Middle frontal gyrus (tissue), 1 donor: Measurements from ENCODE around the gene SMARCA4.
A peak's percentile ranks its signal among the peaks of the same experiment; 100 is the strongest.

Experiments used
- DNase-seq: peaks from one replicate; pipeline ENCODE4 v3.0.0-alpha.2; 2015; ENCODE audit warnings: low spot score; ENCODE audit errors: extremely low spot score

The SMARCA4 gene

DNA sequence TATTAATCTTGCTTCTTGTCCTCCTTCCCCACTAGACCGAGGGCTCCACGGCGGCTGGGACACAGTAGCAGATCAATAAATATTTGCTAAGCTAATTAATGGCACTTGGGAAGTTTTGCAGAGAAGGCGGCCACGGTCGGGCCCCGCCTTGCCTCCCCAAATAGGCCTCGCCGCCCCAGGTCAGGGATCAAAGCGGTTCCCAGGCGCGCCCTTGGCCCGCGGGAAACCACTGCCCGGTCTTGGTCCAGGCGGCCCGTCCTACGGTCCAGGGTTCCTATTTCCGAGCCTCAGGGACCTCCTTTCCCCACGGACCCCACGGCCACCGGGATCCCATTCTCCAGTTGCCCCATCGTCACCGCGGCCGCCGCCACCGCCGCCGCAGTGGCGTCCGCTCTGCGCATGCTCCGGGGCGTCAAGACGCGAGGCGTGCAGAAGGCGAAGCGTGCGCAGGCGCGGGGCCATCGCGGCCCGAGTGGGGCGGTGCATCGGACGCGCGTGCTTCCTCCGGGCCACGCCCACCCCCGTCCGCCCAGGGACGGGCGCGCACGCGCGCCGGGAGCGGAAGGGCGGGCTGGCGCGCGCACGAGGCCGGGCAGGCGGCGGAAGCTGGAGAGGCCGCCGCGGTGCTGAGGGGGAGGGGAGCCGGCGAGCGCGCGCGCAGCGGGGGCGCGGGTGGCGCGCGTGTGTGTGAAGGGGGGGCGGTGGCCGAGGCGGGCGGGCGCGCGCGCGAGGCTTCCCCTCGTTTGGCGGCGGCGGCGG is at the start of gene SMARCA4:
SMARCA4 (plus strand) TSS at position 717 of the 759 bp plus-strand sequence. CDS start 23,122 bp downstream, outside the sequence.
- peak; percentile 93 for DNase-seq

DNA sequence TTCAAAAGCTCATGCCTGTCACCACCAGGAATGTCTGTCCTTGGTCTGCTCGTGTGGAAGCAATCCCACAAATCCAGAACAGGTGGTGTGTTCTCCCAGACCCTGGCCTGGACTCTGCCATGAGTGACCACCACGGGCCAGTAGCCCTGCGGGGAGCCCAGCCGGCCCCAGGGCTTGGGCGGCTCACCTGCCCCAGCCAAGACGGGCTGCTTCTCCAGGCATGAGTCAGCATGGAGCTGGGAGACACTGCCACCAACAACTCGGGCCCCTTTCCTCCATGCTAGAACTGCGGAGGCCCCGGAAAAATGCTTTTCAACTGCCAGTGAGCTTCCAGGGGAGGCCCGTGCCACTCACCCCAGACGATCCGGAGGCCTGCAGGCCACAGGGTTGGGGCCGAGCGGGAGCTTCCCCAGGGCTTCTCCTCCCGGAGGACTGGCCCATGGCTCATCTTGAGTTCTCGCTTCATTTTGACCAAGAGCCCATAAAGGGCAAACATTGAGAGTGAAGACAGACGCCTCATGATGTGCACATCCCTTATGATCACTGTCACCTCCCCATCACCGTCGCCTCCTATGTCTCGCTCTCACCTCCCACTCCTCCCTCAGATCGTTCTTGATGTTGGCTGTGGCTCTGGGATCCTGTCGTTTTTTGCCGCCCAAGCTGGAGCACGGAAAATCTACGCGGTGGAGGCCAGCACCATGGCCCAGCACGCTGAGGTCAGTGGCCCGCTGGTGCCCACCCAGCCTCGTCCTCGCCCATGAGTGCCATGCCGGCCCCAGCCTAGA is 49.1 kb upstream of the SMARCA4 start:
- no peak for DNase-seq

DNA sequence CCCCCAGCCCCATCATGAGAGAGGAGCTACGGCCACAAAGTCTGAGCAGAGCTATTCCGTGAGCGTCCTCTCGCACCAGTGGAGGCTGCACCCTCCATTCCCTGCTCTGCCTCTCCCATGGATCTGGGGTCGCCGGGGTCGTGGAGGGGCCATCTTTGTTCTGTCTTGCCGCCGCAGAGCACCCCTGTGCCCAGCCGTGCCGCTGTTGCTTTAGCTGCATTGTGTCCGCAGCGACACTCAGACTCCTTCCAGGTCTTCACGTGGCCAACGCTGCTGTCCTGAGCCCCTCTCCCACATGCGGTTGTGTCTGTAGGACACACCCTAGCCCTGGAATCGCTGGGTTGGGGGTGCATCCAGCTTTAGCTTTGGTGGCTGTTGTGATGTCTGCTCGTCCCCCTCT is 48.2 kb upstream of the SMARCA4 start:
- DNase-seq: no peak

GRCh38 chr19:10913716-10914340 is 47.0 kb upstream of the SMARCA4 start:
- DNase-seq: no peak

DNA sequence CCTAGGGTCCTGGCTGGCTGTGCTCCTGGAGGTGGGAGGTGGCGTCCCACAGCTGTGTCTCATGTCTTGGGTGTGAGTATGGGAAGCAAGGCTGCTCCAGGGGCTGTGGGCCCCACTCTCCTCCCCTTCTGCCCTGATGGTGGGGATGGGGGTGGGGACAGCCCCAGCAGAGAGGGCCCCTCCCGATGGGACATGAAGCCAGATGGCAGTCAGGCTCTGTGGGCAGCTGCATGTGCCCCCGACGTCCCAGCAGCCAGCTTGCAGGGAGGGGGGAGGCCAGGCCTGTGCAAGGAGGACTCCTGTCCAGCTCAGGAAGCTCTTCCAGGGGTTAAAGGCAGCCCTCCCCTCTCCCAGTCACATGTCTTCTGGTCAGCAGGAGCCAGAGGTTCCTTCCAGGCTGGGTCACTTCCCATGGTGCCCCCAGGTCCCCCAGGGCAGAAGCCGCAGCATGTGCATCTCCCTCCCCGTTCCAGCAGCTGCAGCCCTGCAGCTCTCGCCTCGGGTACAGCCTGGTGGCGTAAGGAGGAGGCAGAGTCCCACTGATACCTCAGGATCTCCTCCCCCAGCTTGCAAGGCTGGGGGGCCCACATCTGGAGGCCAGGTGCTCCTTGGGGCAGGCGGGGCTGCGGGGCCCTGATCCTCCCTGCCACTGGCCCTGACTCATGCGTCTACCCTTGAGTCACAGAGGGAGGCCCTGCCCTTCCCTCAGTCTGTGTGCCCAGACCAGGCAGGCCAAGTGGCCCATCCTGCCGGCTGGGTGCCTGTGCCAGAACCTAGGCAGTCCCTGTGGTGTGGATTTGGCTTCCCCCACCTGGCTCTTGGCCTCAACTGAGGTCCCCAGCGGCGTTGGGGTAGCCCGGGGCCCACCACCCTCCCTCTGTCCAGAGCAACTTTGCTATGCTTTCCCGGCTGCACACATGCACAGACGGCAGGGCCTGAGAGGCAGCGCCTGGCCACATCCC is 45.4 kb upstream of the SMARCA4 start:
- no peak for DNase-seq

- no peak for DNase-seq
Measured at GRCh38 chr19:10916602-10917001, 44.2 kb upstream of the SMARCA4 start.

- DNase-seq: no peak
Measured at GRCh38 chr19:10918359-10918758, 42.5 kb upstream of the SMARCA4 start.

- DNase-seq: no peak
Measured at GRCh38 chr19:10919352-10920287, 41.2 kb upstream of the SMARCA4 start.

GRCh38 chr19:10920288-10920655 is 40.6 kb upstream of the SMARCA4 start:
- DNase-seq: no peak

GRCh38 chr19:10920781-10921180 is 40.0 kb upstream of the SMARCA4 start:
- no peak for DNase-seq

DNA sequence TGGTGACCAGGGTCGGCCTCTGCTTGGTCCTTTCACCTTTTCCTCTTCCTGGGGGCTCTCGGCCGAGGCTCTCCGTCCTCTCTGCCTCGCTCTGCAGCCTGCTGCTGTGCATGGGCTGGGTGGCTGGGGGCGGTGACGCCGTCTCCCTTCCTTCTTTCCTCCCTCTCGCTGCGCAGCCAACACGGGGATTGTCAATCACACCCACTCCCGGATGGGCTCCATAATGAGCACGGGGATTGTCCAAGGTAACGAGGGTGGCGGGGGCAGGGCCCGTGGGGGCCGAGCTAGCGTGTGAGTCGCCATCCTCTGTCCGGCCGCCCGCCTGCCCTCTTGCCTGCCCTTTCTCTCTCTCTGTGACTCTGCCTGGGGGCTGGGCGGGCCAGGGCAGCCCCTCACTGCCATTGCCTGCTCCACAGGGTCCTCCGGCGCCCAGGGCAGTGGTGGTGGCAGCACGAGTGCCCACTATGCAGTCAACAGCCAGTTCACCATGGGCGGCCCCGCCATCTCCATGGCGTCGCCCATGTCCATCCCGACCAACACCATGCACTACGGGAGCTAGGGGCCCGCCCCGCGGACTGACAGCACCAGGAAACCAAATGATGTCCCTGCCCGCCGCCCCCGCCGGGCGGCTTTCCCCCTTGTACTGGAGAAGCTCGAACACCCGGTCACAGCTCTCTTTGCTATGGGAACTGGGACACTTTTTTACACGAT is 39.5 kb upstream of the SMARCA4 start:
- no peak for DNase-seq

GRCh38 chr19:10921910-10922637 is 38.8 kb upstream of the SMARCA4 start:
- DNase-seq: no peak

DNA sequence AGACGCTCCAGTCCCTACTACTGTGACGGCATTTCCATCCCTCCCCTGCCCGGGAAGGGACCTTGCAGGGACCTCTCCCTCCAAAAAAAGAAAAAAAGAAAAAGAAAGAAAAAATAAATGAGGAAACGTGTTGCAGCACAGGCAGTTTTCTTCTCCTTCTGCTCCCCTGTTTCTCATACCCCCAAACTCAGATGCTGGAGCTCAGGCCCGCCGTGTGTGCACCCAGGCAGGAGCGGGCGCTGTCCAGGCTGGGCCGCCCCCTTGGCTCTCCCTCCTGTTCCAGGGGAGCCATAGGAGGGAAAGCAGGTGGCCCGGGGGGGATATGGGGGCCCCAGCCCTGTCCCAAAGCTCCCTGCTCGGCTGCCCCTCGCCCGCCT is 38.2 kb upstream of the SMARCA4 start:
- no peak for DNase-seq

DNA sequence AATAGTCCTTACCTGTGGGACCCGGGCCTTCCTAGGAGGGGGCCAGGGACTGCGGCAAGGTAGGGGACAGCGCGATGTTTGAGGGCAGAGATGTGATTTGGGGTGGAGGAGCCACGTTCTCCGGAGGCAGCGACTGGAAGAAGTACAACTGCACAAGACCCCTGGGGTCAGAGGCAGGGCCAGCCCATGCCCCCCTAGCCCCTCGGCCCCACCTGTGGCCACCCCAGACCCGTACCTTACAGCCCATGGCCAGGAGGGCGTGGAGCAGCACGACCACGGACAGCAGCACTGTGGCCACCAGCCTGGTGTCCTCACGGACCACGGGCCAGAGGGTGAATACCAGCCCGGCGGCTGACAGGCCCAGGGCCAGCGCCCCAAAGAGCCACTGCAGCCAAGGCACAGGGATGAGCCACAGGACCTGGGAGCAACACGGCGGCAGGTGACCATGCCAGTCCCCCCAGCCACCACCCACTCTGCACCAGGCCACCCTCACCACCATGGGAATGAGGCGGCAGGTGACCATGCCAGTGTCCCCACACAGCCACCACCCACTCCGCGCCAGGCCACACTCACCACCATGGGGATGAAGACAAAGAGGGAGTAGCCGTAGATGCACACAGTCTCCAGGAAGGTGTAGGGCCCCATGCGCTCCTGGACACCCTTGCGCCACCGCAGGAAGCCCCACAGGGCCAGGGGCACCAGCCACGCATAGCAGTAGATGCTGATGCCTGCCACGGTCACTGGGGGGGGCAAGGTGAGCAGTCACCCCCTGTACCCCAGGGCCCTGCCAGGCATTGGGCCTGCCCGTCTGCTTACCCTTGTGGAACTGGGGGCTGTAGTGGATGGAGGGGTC is 37.3 kb upstream of the SMARCA4 start:
- no peak for DNase-seq

- no peak for DNase-seq
Measured at GRCh38 chr19:10924597-10924996, 36.2 kb upstream of the SMARCA4 start.

DNA sequence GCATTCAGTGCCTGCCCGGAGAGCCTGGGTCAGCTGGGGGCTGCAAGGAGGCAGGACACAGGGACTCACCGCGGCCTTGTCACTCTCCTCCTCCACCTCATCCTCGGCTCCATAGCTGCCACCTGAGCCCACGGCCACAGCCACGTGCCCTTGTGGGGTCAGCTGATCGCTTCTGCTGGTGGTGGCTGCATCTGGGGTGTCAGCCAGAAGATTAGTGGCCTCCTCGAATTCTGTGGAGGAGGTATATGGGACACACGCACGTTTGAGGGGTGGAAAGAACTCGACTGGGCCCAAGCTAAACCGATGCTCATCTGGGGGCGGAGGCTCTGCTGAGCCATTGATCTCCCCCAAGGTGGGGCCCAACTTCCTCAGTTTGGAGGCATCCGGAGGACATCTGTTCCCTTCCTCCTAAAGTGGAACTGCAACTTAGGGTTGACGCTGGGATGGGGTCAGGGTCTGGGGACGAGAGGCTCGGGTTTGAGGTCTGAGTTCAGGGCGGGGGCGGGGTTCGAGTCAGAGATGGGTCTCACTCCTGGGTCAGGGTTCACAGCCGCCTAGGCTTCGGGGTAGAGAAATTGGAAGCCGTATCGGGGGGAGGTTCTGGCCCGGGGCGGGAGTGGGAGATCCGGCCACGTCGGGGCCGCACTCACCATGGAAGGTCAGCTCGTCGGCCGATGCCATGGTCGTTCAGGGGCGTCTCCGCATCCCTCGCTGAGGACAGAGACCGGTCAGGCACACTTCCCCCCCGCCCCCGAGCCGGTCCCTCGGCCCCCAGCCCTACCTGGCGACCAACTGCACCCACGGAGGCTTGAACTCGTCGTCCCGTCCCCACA is 32.9 kb upstream of the SMARCA4 start:
- DNase-seq: no peak
